SK-N-SH (cell line): ENCODE measurements around the gene ATP5MG. TPM values are rescaled to one million over a fixed set of nuclear protein-coding genes. Genes with fewer than 3 reads are reported as not detected.

Source experiments
- CTCF ChIA-PET: fragments of 300-600, 350-600 bp; formaldehyde crosslinking; extraction: SDS; loops from one replicate; lab custom pipeline; 2021; lab: Yijun Ruan, JAX
- POLR2A ChIA-PET: fragments of 350-600 bp; sonication (Branson Sonifier 250); formaldehyde crosslinking; extraction: SDS; loops from one replicate; lab custom pipeline; 2020; ENCODE audit warnings: antibody characterized with exemption, inconsistent platforms; lab: Yijun Ruan, JAX
- DNase-seq: peaks from one replicate; pipeline ENCODE4 v3.0.0; 2012
- H2AFZ ChIP-seq: fragments of 200-600 bp; sonication (generic); 2 replicates; pipeline ENCODE4 v1.8.1; 2016; ENCODE audit warnings: antibody characterized with exemption, mild to moderate bottlenecking, low read depth
- H3F3A ChIP-seq: fragments of 200-600 bp; sonication (generic); replicated peaks from 2 replicates; pipeline ENCODE3; 2016; ENCODE audit warnings: antibody characterized with exemption, mild to moderate bottlenecking; ENCODE audit not compliant: insufficient read depth
- H3K27ac ChIP-seq, 2 experiments: fragments of 200-500 bp in 1 of 2; fragments of 200-600 bp in 1 of 2; sonication (Bioruptor generic) in 1 of 2; sonication (generic), shearing (Covaris generic) in 1 of 2; 2 replicates each; pipeline versions ENCODE4 v1.5.1 to v1.6.1; 2014 to 2016; ENCODE audit warnings: low read depth in 2 of 2, inconsistent platforms in 1 of 2, low read length in 1 of 2, mild to moderate bottlenecking in 1 of 2, mixed read lengths in 1 of 2
- H3K27me3 ChIP-seq: fragments of 200-600 bp; sonication (generic), shearing (Covaris generic); 2 replicates; pipeline ENCODE4 v1.6.1; 2016; ENCODE audit warnings: mixed run types; ENCODE audit not compliant: insufficient read depth
- H3K36me3 ChIP-seq, 2 experiments: fragments of 200-500 bp in 1 of 2; fragments of 200-600 bp in 1 of 2; sonication (Bioruptor generic) in 1 of 2; sonication (generic) in 1 of 2; replicated peaks in 1 of 2; 2 replicates each; pipeline versions ENCODE3 to v1.5.1; 2014 to 2016; ENCODE audit warnings: low read length in 1 of 2, mild to moderate bottlenecking in 1 of 2; ENCODE audit not compliant: insufficient read depth in 2 of 2, control insufficient read depth in 1 of 2
- H3K4me1 ChIP-seq, 2 experiments: fragments of 200-500 bp in 1 of 2; fragments of 200-600 bp in 1 of 2; sonication (Bioruptor generic) in 1 of 2; sonication (generic), shearing (Covaris generic) in 1 of 2; 2 replicates each; pipeline versions ENCODE4 v1.5.1 to v1.6.1; 2014 to 2016; ENCODE audit warnings: low read depth in 1 of 2, low read length in 1 of 2, mixed run types in 1 of 2; ENCODE audit not compliant: insufficient read depth in 2 of 2, control insufficient read depth in 1 of 2
- H3K4me2 ChIP-seq: fragments of 200-600 bp; sonication (generic), shearing (Covaris generic); 2 replicates; pipeline ENCODE4 v1.6.1; 2017; ENCODE audit warnings: mixed run types
- H3K4me3 ChIP-seq, 2 experiments: fragments of 200-500 bp in 1 of 2; fragments of 200-600 bp in 1 of 2; sonication (Bioruptor generic) in 1 of 2; sonication (generic), shearing (Covaris generic) in 1 of 2; 2 replicates each; pipeline versions ENCODE4 v1.5.1 to v1.8.1; 2014 to 2016; ENCODE audit warnings: low read depth in 2 of 2, inconsistent platforms in 1 of 2, low read length in 1 of 2, mild to moderate bottlenecking in 1 of 2, mixed read lengths in 1 of 2, moderate library complexity in 1 of 2
- H3K79me2 ChIP-seq: fragments of 200-600 bp; sonication (generic); 2 replicates; pipeline ENCODE4 v1.8.1; 2017; ENCODE audit warnings: mild to moderate bottlenecking; ENCODE audit not compliant: insufficient read depth
- H3K9ac ChIP-seq: fragments of 200-600 bp; sonication (generic); 2 replicates; pipeline ENCODE4 v1.6.1; 2017; ENCODE audit warnings: mixed run types
- H3K9me2 ChIP-seq: fragments of 200-600 bp; sonication (generic); 2 replicates; pipeline ENCODE4 v1.6.1; 2017; ENCODE audit warnings: mixed run types
- H3K9me3 ChIP-seq: fragments of 200-600 bp; sonication (generic); 2 replicates; pipeline ENCODE4 v1.6.1; 2017; ENCODE audit warnings: mixed run types, mild to moderate bottlenecking, moderate library complexity
- H4K20me1 ChIP-seq: fragments of 200-600 bp; sonication (generic); 2 replicates; pipeline ENCODE4 v1.6.1; 2017; ENCODE audit warnings: mild to moderate bottlenecking, mixed run types; ENCODE audit not compliant: insufficient read depth
- EP300 ChIP-seq, 2 experiments: IDR thresholded peaks; 2 replicates each; pipeline versions ENCODE4 v1.4.0 to v1.6.1; 2012; ENCODE audit warnings: borderline replicate concordance in 1 of 2, low read depth in 1 of 2, low read length in 1 of 2
- JUND ChIP-seq: IDR thresholded peaks from 2 replicates; pipeline ENCODE4 v1.4.0; 2012
- MXI1 ChIP-seq: IDR thresholded peaks from 2 replicates; pipeline ENCODE4 v1.6.1; 2012; ENCODE audit warnings: mild to moderate bottlenecking, low read depth, low read length, improper control_type of control experiment
- NFIC ChIP-seq: IDR thresholded peaks from 2 replicates; pipeline ENCODE4 v1.4.0; 2012; ENCODE audit warnings: borderline replicate concordance
- NRF1 ChIP-seq: IDR thresholded peaks from 2 replicates; pipeline ENCODE4 v1.6.1; 2012; ENCODE audit warnings: low read depth, mild to moderate bottlenecking, low read length
- POLR2AphosphoS5 ChIP-seq: IDR thresholded peaks from 2 replicates; pipeline ENCODE4 v1.6.1; 2012; ENCODE audit warnings: low read depth, low read length
- RAD21 ChIP-seq: IDR thresholded peaks from 2 replicates; pipeline ENCODE4 v1.6.1; 2012; ENCODE audit warnings: mild to moderate bottlenecking, low read length
- RCOR1 ChIP-seq: fragments of 150-350 bp; IDR thresholded peaks from 2 replicates; pipeline ENCODE4 v1.6.1; 2017; ENCODE audit warnings: antibody characterized with exemption, low read length
- SIN3A ChIP-seq: IDR thresholded peaks from 2 replicates; pipeline ENCODE4 v1.6.1; 2012; ENCODE audit warnings: low read depth, mild to moderate bottlenecking, low read length, moderate library complexity, borderline replicate concordance
- SMC3 ChIP-seq: IDR thresholded peaks from 2 replicates; pipeline ENCODE4 v1.6.1; 2012; ENCODE audit warnings: low read depth, low read length, improper control_type of control experiment
- TAF1 ChIP-seq: IDR thresholded peaks from 2 replicates; pipeline ENCODE4 v1.6.1; 2012; ENCODE audit warnings: low read depth, mild to moderate bottlenecking, low read length, moderate library complexity, borderline replicate concordance
- WGBS: methylation state at CpG from one replicate; pipeline ENCODE4 v1.1.6; 2017; ENCODE audit warnings: low lambda C conversion rate; 5-methylcytosine and 5-hydroxymethylcytosine counted together
- polyA plus RNA-seq, 3 experiments: library from polyadenylated mRNA; depleted of rRNA; stranded (reverse); fragments of >200 nt; gene quantifications; 2 replicates each; pipeline ENCODE4 v1.2.3, GENCODE V29; 2012
- TF ChIP-seq, protein P1 (sequence below): IDR thresholded peaks from 2 replicates; pipeline ENCODE4 v1.4.0; 2012; ENCODE audit warnings: low read depth, borderline replicate concordance
- TF ChIP-seq, protein P2 (sequence below): IDR thresholded peaks from 2 replicates; pipeline ENCODE4 v1.4.0; 2012; ENCODE audit warnings: low read depth
- TF ChIP-seq, protein P3 (sequence below): IDR thresholded peaks from 2 replicates; pipeline ENCODE4 v1.6.1; 2012; ENCODE audit warnings: mild to moderate bottlenecking, low read depth, low read length, moderate library complexity

The ATP5MG gene
- polyA plus RNA-seq, 1 of the 3 experiments (the other 2 are of a cell fraction): 140 TPM

DNA sequence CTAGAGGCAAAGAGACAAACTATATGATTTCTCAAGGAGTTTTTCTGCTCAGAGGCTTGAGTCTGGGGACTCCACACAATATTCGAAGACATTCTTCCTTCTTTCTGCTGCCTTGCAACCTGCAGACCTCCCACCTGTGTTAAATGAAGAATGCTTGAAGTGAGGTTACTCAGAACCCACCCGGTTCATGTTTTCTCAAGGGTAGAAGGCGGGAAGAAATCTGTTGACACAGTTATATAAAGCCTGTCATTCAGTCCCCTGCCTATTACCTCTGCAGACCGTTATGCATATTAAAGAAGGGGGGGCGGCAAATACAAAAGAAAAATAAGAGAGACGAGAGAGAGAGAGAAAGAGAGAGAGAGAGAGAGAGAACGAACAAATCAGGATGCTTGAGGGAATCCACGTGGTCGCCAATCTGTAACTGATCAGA lies 32.7 kb downstream of the ATP5MG start:
- peaks cover 26% of the 10 kb centered on the region for H3K79me2 ChIP-seq
- ChIA-PET POLR2A (interaction anchor here (0.7 to 1.0 kb wide), 2 partner anchors 14 to 32 kb away, joined by 4 to 5 read pairs; partner anchors contain the start of gene ATP5MG), CTCF (interaction anchor here (0.8 to 1.6 kb wide), 3 partner anchors 11 to 51 kb away, joined by 3 to 4 read pairs (median 4); no protein-coding TSS in a partner anchor)
- H3F3A ChIP-seq: peaks cover 26% of the 10 kb centered on the region
- H3K27me3 ChIP-seq: no peaks in the 10 kb centered on the region
- H3K9me2 ChIP-seq: no peaks in the 10 kb centered on the region
- WGBS: 27% methylated on average over 9 of the region's 9 CpGs
- H3K4me1 ChIP-seq: peaks cover 9 to 24% of the 10 kb centered on the region in 2 experiments; a peak in 3 of 4 replicates
- no peaks in the 10 kb centered on the region for H3K9me3 ChIP-seq
- H3K4me3 ChIP-seq: peak overlapping the region in 1 of 2 experiments; percentile 68; a peak in 3 of 4 replicates
- TF ChIP-seq RCOR1 (no peak), MXI1 (peak; percentile 90; the same call in 1 of the 2 replicates), TAF1 (no peak), JUND (no peak)
- TF ChIP-seq, protein P1, sequence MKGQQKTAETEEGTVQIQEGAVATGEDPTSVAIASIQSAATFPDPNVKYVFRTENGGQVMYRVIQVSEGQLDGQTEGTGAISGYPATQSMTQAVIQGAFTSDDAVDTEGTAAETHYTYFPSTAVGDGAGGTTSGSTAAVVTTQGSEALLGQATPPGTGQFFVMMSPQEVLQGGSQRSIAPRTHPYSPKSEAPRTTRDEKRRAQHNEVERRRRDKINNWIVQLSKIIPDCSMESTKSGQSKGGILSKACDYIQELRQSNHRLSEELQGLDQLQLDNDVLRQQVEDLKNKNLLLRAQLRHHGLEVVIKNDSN: peak; percentile 70; the same call in 1 of the 2 replicates
- TF ChIP-seq, protein P2, sequence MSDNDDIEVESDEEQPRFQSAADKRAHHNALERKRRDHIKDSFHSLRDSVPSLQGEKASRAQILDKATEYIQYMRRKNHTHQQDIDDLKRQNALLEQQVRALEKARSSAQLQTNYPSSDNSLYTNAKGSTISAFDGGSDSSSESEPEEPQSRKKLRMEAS: peak; percentile 82
- peak; percentile 67 for DNase-seq
- no peak overlapping the region for H3K9ac ChIP-seq
- H2AFZ ChIP-seq: peak overlapping the region; percentile 92
- H3K27ac ChIP-seq: peak overlapping the region in 1 of 2 experiments; percentile 99; a peak in 2 of 4 replicates
- H3K36me3 ChIP-seq: peaks cover 0 to 1% of the 10 kb centered on the region in 2 experiments
- peak overlapping the region; percentile 98 for H3K4me2 ChIP-seq
- peaks cover 18% of the 10 kb centered on the region for H4K20me1 ChIP-seq

DNA sequence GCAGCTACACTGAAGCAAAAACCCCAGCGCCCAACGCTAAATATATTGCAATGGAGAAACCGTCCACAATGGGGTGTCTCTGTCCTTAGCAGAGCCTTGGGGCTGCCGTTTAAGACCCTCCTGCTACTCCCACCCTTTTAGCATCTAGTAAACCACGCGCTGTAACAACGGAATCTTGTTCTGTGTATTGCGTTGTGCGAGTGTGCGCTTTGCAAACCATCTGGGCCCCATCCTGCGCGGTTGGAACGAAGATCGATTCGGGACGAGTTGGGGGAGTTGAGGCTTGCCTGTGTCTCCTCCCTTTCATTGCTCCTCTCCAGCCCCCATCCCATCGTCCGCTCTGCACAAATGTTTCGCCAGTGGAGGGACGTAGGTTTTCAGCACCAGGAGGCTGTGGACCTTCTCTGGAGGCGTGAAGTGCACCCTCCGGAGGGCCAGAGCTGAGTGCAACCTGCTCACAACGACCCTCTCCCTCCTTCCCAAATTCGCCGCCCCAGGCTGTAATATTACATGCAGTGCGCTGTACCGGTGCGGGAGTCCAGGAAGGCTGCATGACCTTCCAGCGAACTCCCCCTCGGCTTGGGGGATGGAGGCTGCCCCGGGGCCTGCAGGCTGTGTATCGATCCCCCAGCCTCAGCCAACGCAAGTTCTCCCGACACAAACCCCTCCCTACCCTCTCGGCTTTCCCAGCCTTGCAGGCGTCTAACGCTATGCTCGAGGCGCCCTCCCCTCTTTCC lies 33.3 kb downstream of the ATP5MG start:
- H3K9ac ChIP-seq: peak overlapping the region; percentile 63; the same call in 1 of the 2 replicates
- no peaks in the 10 kb centered on the region for H3K9me2 ChIP-seq
- no peak for TF ChIP-seq SMC3
- TF ChIP-seq EP300 (IDR thresholded peaks at IDR 0.05; ENCODE audit: borderline replicate concordance in 1 of 2, low read depth in 1 of 2, low read length in 1 of 2): no peak
- no peak; the same call in 1 of the 2 replicates for TF ChIP-seq POLR2AphosphoS5
- TF ChIP-seq, protein P1: no peak
- TF ChIP-seq MXI1: no peak; the same call in 1 of the 2 replicates
- TF ChIP-seq, protein P3, sequence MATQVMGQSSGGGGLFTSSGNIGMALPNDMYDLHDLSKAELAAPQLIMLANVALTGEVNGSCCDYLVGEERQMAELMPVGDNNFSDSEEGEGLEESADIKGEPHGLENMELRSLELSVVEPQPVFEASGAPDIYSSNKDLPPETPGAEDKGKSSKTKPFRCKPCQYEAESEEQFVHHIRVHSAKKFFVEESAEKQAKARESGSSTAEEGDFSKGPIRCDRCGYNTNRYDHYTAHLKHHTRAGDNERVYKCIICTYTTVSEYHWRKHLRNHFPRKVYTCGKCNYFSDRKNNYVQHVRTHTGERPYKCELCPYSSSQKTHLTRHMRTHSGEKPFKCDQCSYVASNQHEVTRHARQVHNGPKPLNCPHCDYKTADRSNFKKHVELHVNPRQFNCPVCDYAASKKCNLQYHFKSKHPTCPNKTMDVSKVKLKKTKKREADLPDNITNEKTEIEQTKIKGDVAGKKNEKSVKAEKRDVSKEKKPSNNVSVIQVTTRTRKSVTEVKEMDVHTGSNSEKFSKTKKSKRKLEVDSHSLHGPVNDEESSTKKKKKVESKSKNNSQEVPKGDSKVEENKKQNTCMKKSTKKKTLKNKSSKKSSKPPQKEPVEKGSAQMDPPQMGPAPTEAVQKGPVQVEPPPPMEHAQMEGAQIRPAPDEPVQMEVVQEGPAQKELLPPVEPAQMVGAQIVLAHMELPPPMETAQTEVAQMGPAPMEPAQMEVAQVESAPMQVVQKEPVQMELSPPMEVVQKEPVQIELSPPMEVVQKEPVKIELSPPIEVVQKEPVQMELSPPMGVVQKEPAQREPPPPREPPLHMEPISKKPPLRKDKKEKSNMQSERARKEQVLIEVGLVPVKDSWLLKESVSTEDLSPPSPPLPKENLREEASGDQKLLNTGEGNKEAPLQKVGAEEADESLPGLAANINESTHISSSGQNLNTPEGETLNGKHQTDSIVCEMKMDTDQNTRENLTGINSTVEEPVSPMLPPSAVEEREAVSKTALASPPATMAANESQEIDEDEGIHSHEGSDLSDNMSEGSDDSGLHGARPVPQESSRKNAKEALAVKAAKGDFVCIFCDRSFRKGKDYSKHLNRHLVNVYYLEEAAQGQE: peak; percentile 94
- TF ChIP-seq SIN3A: 0 out of 2 replicates have a peak, but pooled peaks have one; percentile 25
- TF ChIP-seq NRF1: no peak
- peak; percentile 19; the same call in 1 of the 2 replicates for TF ChIP-seq RAD21
- peak; percentile 29; the same call in 1 of the 2 replicates for TF ChIP-seq TAF1
- TF ChIP-seq NFIC: no peak
- ChIA-PET POLR2A (interaction anchor here (0.6 to 1.6 kb wide), 5 partner anchors 9 to 34 kb away, joined by 3 to 4 read pairs (median 4); partner anchors contain the start of gene ATP5MG), CTCF (interaction anchor here (0.6 to 1.6 kb wide), 5 partner anchors 11 to 1128 kb away, joined by 3 to 4 read pairs (median 3); no protein-coding TSS in a partner anchor)
- H3K4me3 ChIP-seq: peak overlapping the region; percentile 68 to 77
- H3F3A ChIP-seq: peaks cover 28% of the 10 kb centered on the region
- peak overlapping the region; percentile 80 to 99 for H3K27ac ChIP-seq
- peak overlapping the region; percentile 92 for H2AFZ ChIP-seq
- no peak for DNase-seq
- H3K27me3 ChIP-seq: no peaks in the 10 kb centered on the region
- H3K9me3 ChIP-seq: no peaks in the 10 kb centered on the region
- WGBS: 3% methylated on average over 29 of the region's 39 CpGs
- peaks cover 15 to 28% of the 10 kb centered on the region in 2 experiments; a peak in 3 of 4 replicates for H3K4me1 ChIP-seq
- peaks cover 2 to 7% of the 10 kb centered on the region in 2 experiments for H3K36me3 ChIP-seq
- H3K79me2 ChIP-seq: peaks cover 32% of the 10 kb centered on the region
- H3K4me2 ChIP-seq: peak overlapping the region; percentile 98
- peaks cover 23% of the 10 kb centered on the region for H4K20me1 ChIP-seq
